Measurements from ENCODE around the gene ZNF48.

- TF ChIP-seq POLR2A (IDR thresholded peaks at IDR 0.05) (peak; percentile 11 to 52), CTCF (IDR thresholded peaks at IDR 0.05) (peak; percentile 13 to 38 (median 26)), EP300 (IDR thresholded peaks at IDR 0.05) (peak; percentile 34 to 65)
Observed at GRCh38 chr16:30370456-30371247, 24.6 kb upstream of the ZNF48 start, which contains the start of gene TBC1D10B.

Data from tibial nerve (tissue), 4 donors.